A549 treated with ZK216348 at 1 μM for 4 hours (cell line): ENCODE data around the gene HTR3B. TPM values are rescaled to one million over a fixed set of nuclear protein-coding genes. Genes with fewer than 3 reads are reported as not detected.

ENCODE experiments used
- total RNA-seq: library from RNA; stranded (reverse); fragments of 200-300 nt; extraction: Qiagen RNA extraction; gene quantifications from 5 replicates; pipeline ENCODE4 v1.2.3, GENCODE V29; 2022; ENCODE audit warnings: low read depth

Gene HTR3B, protein sequence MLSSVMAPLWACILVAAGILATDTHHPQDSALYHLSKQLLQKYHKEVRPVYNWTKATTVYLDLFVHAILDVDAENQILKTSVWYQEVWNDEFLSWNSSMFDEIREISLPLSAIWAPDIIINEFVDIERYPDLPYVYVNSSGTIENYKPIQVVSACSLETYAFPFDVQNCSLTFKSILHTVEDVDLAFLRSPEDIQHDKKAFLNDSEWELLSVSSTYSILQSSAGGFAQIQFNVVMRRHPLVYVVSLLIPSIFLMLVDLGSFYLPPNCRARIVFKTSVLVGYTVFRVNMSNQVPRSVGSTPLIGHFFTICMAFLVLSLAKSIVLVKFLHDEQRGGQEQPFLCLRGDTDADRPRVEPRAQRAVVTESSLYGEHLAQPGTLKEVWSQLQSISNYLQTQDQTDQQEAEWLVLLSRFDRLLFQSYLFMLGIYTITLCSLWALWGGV
- total RNA-seq: not detected in 5 replicates

DNA sequence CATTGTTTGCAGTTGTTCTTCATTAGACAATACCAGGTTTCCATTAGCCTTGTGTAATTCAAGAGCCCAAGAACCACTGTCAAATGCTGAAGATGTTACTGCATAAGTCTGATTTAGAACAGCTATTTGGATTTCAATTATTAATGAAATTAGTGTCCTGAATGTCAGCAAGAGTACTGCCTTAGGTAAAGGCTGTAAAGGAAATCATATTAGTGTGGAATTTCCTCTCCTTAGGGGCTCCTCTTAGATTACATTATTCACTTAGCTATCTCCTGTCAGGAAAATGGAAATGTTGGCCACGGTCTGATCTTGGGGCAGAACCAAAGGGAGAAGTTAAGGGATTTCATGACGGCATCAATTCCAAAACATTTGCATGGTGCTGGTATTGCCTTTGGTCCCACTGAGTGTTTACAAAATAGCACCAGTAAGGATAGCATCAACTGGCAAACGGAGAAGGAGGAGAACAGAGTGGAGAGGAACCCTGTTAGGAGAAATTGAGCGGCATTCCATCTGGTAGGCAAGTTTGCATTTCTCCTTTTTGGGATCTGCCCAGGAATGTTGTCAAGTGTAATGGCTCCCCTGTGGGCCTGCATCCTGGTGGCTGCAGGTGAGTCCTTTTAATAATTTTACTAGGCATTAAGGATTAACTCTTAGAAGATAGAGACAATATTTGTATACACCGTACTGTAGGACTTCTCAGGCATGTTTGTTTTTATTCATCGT, at the start of gene HTR3B:
Gene HTR3B (plus strand): TSS at position 418 of the 723 bp plus-strand sequence. CDS start 138 bp downstream, at position 556.

DNA sequence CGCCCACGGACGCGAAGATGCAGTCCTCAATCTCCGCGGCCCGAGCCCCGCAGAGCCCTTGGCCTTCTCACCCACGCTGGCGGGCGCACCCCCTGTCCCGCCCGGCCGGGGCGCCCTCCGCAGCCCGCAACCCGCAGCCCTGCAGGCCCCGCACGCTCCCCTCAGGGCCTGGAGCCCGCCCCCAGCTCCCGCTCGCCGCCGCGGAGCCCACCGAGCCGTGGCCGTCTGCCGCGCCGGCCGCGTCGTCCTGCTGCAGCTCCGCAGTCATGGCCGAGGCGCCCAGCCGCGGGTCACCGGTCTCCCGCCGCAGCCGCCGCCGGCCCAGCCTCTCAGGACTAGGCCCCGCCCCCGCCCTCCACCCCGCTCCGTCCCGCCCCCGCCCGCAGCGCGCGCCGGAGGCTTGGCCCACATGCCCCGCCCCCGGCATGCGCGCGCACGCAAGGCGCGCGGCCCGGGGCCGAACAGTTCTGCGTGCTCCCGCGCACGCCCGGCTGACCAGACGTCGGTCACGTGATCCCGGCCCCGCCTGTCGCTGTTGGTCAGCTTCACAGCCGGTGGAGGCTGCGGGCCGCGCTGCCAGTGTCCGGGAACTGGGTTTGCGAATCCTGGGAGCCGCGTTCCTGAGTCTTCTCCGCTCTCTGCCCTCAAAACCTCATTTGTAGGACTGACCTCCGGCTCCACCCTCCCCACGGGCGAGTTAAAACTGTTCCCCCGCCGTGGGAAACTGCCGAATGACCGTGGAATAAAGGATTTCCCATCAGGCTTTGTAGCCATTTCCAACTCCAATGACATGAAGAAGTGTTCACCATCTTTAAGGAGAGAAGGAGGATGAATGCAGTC, 29.1 kb upstream of the HTR3B start, which contains the start of gene USP28:
Gene USP28 (minus strand): TSS at position 339 of the 840 bp plus-strand sequence. CDS start 71 bp downstream, at position 268.

DNA sequence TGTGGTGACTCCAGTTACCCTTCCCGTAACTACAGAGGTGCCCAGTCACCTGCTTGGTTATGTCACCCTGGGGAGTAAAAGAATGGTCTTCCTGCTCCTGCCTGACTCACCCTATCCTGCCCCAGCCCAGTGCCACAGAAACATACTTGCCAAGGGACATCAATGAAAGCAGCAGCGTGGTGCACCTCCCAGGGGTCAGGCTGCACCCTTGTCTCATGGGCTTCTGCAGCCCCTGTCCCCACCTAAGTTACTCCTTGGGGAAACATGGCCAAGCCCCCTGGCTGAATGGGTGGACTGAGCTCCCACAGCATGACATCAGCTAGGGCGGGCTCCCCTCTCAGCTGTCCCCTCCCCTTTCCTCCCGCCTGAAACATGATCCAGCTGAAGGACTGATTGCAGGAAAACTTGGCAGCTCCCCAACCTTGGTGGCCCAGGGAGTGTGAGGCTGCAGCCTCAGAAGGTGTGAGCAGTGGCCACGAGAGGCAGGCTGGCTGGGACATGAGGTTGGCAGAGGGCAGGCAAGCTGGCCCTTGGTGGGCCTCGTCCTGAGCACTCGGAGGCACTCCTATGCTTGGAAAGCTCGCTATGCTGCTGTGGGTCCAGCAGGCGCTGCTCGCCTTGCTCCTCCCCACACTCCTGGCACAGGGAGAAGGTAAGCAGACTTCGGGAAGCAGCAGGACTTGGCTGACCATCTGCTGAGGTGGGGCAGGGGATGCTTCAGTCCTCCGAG, 70.3 kb downstream of the HTR3B start, which contains the start of gene HTR3A:
Gene HTR3A (plus strand): TSS at position 368 of the 730 bp plus-strand sequence. CDS start 218 bp downstream, at position 586.

Other genes starting within 250 kb of the HTR3B start
- 0.09 to 0.63 TPM (median 0.18 TPM) in 4 of 5 replicates, not detected in the other for gene TMPRSS5, start 198.5 kb upstream of the HTR3B start, total RNA-seq
- 11.7 to 14.8 TPM (median 12.3 TPM) in 5 replicates for gene ZW10, start 131.1 kb upstream of the HTR3B start, total RNA-seq
- gene CLDN25, start 125.0 kb upstream of the HTR3B start, total RNA-seq: not detected in 5 replicates
- 12.3 to 20.7 TPM (median 18.1 TPM) in 5 replicates for gene USP28, start 29.2 kb upstream of the HTR3B start, total RNA-seq
- not detected in 5 replicates for gene HTR3A, start 70.3 kb downstream of the HTR3B start, total RNA-seq
- 0.15 to 0.56 TPM (median 0.32 TPM) in 4 of 5 replicates, not detected in the other for gene ZBTB16, start 154.9 kb downstream of the HTR3B start, total RNA-seq